Measurements from ENCODE around the gene NEURL1. TPM values are rescaled to one million over a fixed set of nuclear protein-coding genes. Genes with fewer than 3 reads are reported as not detected.

The NEURL1 gene
- polyA plus RNA-seq, 2 donors: 0.10 to 0.11 TPM

DNA sequence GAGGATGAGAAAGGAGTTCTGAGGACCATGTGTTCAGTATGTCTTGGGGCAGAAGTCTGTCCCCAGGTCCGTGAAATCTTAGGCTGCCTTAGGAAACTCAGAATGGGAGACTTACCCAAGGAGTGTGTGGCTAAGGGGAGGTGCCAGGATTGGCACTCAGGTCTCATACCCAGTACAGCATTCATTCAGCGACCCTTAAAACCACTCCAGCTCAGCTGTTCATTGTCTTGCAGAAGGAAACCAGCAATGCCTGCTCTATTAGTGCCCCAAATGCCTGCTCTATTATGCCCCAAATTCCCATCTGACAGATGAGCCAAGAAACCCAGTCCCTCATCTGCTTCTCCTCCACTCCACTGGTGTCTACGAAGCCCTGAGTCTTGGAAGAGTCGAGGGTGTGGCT is 147.8 kb downstream of the NEURL1 start:
- no peaks in the 10 kb centered on the region for H3K9me3 ChIP-seq (ENCODE audit: control insufficient read depth in 2 of 2, insufficient read depth in 1 of 2, low read depth in 1 of 2, low read length in 1 of 2)
- peaks cover 0 to 11% of the 10 kb centered on the region in 2 donors for H3K36me3 ChIP-seq (ENCODE audit: control insufficient read depth in 2 of 2, insufficient read depth in 2 of 2, low read length in 1 of 2)
- H3K27ac ChIP-seq (ENCODE audit: low read depth in 2 of 2, low read length in 1 of 2): peak overlapping the region; percentile 8 to 11
- H3K4me3 ChIP-seq (ENCODE audit: low read depth in 1 of 2, low read length in 2 of 2): no peak overlapping the region
- no peaks in the 10 kb centered on the region for H3K27me3 ChIP-seq (ENCODE audit: control insufficient read depth in 1 of 2, insufficient read depth in 2 of 2, low read length in 2 of 2)
- WGBS, 2 donors: 58 to 61% methylated on average over 4 of the region's 4 CpGs
- H3K4me1 ChIP-seq (ENCODE audit: control insufficient read depth in 2 of 2, insufficient read depth in 2 of 2, low read length in 1 of 2): peaks cover 17 to 39% of the 10 kb centered on the region in 2 donors

Other genes with a start within 250 kb of the NEURL1 start
- gene RPEL1, start 247.8 kb upstream of the NEURL1 start, polyA plus RNA-seq: under 1 TPM in 1 of 2 donors, not detected in 1; 0.02 TPM
- gene INA, start 216.6 kb upstream of the NEURL1 start, polyA plus RNA-seq: under 1 TPM; 0.28 to 0.53 TPM
- gene PCGF6, start 142.6 kb upstream of the NEURL1 start, polyA plus RNA-seq: 1 to 10 TPM; 4.2 to 4.8 TPM
- gene TAF5, start 125.7 kb upstream of the NEURL1 start, polyA plus RNA-seq: 1 to 10 TPM; 1.3 to 1.6 TPM
- 100 to 1,000 TPM; 707 to 972 TPM for gene ATP5MK, start 97.2 kb upstream of the NEURL1 start, polyA plus RNA-seq
- gene PDCD11, start 97.1 kb upstream of the NEURL1 start, polyA plus RNA-seq: 10 to 100 TPM; 12.2 to 15.5 TPM
- 1 to 10 TPM; 5.3 to 9.7 TPM for gene CALHM2, start 41.3 kb upstream of the NEURL1 start, polyA plus RNA-seq
- not detected for gene CALHM1, start 34.8 kb upstream of the NEURL1 start, polyA plus RNA-seq
- gene CALHM3, start 14.5 kb upstream of the NEURL1 start, polyA plus RNA-seq: not detected

Measured in esophagus (tissue), 2 donors.